ENCODE measurements around the gene FAM118B.

Gene FAM118B

DNA sequence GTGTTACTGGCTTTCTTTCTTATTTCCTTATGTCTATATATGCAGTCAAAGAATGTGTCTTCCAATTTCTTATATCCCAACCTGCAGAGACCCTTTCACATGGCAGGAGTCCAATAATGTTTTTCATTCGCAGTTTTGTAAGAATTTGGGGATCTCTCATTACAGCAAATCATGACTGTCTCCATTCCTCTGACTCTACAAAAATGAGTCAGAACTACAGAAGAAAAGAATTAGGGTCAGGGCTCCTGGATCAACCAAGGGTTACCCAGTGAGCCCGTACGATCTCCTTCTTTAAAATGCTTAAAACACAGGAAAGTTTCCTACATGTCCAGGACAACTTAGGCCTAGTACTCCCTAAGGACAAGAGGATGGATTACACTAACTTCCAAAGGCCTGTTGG lies 42.3 kb upstream of the FAM118B start:
- no peaks in the 10 kb centered on the region for H3K9me3 ChIP-seq (ENCODE audit: control insufficient read depth in 5 of 5, low read length in 5 of 5)
- peaks cover 2 to 22% (median 13%) of the 10 kb centered on the region in 5 donors for H3K4me1 ChIP-seq (ENCODE audit: control insufficient read depth in 5 of 5, insufficient read depth in 5 of 5, low read length in 5 of 5)
- no peak overlapping the region for H3K27ac ChIP-seq (ENCODE audit: low read depth, low read length)
- no peak overlapping the region for H3K4me3 ChIP-seq (ENCODE audit: low read depth in 1 of 5, low read length in 5 of 5)
- no peaks in the 10 kb centered on the region for H3K27me3 ChIP-seq (ENCODE audit: control insufficient read depth in 5 of 5, insufficient read depth in 4 of 5, low read length in 5 of 5)
- H3K36me3 ChIP-seq (ENCODE audit: control insufficient read depth in 5 of 5, insufficient read depth in 5 of 5, low read length in 5 of 5) = no peaks in the 10 kb centered on the region
- H3K9ac ChIP-seq (ENCODE audit: low read length in 5 of 5) = no peak overlapping the region

- H3K27ac ChIP-seq (ENCODE audit: low read depth, low read length) = no peak overlapping the region
- H3K27me3 ChIP-seq (ENCODE audit: control insufficient read depth in 5 of 5, insufficient read depth in 4 of 5, low read length in 5 of 5) = peaks cover 0 to 4% (median 0%) of the 10 kb centered on the region in 5 donors
- no peaks in the 10 kb centered on the region for H3K9me3 ChIP-seq (ENCODE audit: control insufficient read depth in 5 of 5, low read length in 5 of 5)
- no peaks in the 10 kb centered on the region for H3K36me3 ChIP-seq (ENCODE audit: control insufficient read depth in 5 of 5, insufficient read depth in 5 of 5, low read length in 5 of 5)
- no peak overlapping the region for H3K9ac ChIP-seq (ENCODE audit: low read length in 5 of 5)
- H3K4me1 ChIP-seq (ENCODE audit: control insufficient read depth in 5 of 5, insufficient read depth in 5 of 5, low read length in 5 of 5) = peaks cover 8 to 25% (median 19%) of the 10 kb centered on the region in 5 donors
- no peak overlapping the region for H3K4me3 ChIP-seq (ENCODE audit: low read depth in 1 of 5, low read length in 5 of 5)
Measured at GRCh38 chr11:126172596-126173038, 39.0 kb upstream of the FAM118B start.

DNA sequence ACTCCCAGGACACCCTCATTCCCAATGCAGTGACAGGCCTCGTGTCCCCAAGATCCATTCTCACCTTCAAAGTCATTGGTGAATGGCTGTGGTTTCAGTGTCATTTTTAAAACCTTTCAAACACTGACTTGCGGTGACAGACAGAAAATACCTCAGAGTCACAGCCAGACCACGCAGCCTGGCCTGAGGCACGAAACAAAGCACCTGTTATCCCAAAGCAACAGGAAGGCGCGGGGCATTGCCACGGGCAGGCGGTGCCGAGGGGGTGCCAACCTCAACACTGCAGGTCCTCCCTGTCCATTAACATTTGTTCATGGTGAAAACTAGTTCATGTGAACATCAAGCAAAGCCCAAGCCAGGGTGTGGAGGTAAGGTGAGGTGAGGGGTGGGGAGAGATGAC lies 38.3 kb upstream of the FAM118B start:
- no peaks in the 10 kb centered on the region for H3K9me3 ChIP-seq (ENCODE audit: control insufficient read depth in 5 of 5, low read length in 5 of 5)
- no peak overlapping the region for H3K4me3 ChIP-seq (ENCODE audit: low read depth in 1 of 5, low read length in 5 of 5)
- H3K9ac ChIP-seq (ENCODE audit: low read length in 5 of 5) = no peak overlapping the region
- H3K36me3 ChIP-seq (ENCODE audit: control insufficient read depth in 5 of 5, insufficient read depth in 5 of 5, low read length in 5 of 5) = no peaks in the 10 kb centered on the region
- H3K27ac ChIP-seq (ENCODE audit: low read depth, low read length) = no peak overlapping the region
- H3K4me1 ChIP-seq (ENCODE audit: control insufficient read depth in 5 of 5, insufficient read depth in 5 of 5, low read length in 5 of 5) = peaks cover 8 to 25% (median 19%) of the 10 kb centered on the region in 5 donors
- H3K27me3 ChIP-seq (ENCODE audit: control insufficient read depth in 5 of 5, insufficient read depth in 4 of 5, low read length in 5 of 5) = peaks cover 0 to 4% (median 0%) of the 10 kb centered on the region in 5 donors

- H3K4me3 ChIP-seq (ENCODE audit: low read depth in 1 of 5, low read length in 5 of 5) = no peak overlapping the region
- peaks cover 8 to 25% (median 19%) of the 10 kb centered on the region in 5 donors for H3K4me1 ChIP-seq (ENCODE audit: control insufficient read depth in 5 of 5, insufficient read depth in 5 of 5, low read length in 5 of 5)
- no peak overlapping the region for H3K27ac ChIP-seq (ENCODE audit: low read depth, low read length)
- H3K9me3 ChIP-seq (ENCODE audit: control insufficient read depth in 5 of 5, low read length in 5 of 5) = no peaks in the 10 kb centered on the region
- no peaks in the 10 kb centered on the region for H3K36me3 ChIP-seq (ENCODE audit: control insufficient read depth in 5 of 5, insufficient read depth in 5 of 5, low read length in 5 of 5)
- H3K27me3 ChIP-seq (ENCODE audit: control insufficient read depth in 5 of 5, insufficient read depth in 4 of 5, low read length in 5 of 5) = peaks cover 0 to 4% (median 0%) of the 10 kb centered on the region in 5 donors
- no peak overlapping the region for H3K9ac ChIP-seq (ENCODE audit: low read length in 5 of 5)
Measured at GRCh38 chr11:126174816-126175215, 36.8 kb upstream of the FAM118B start.

- H3K4me1 ChIP-seq (ENCODE audit: control insufficient read depth in 5 of 5, insufficient read depth in 5 of 5, low read length in 5 of 5) = peaks cover 8 to 25% (median 19%) of the 10 kb centered on the region in 5 donors
- no peaks in the 10 kb centered on the region for H3K36me3 ChIP-seq (ENCODE audit: control insufficient read depth in 5 of 5, insufficient read depth in 5 of 5, low read length in 5 of 5)
- peaks cover 0 to 4% (median 0%) of the 10 kb centered on the region in 5 donors for H3K27me3 ChIP-seq (ENCODE audit: control insufficient read depth in 5 of 5, insufficient read depth in 4 of 5, low read length in 5 of 5)
- H3K9ac ChIP-seq (ENCODE audit: low read length in 5 of 5) = no peak overlapping the region
- H3K4me3 ChIP-seq (ENCODE audit: low read depth in 1 of 5, low read length in 5 of 5) = peak overlapping the region in 1 of 5 donors; percentile 1
- H3K27ac ChIP-seq (ENCODE audit: low read depth, low read length) = peak overlapping the region; percentile 60
- no peaks in the 10 kb centered on the region for H3K9me3 ChIP-seq (ENCODE audit: control insufficient read depth in 5 of 5, low read length in 5 of 5)
Measured at GRCh38 chr11:126175393-126175792, 36.2 kb upstream of the FAM118B start.

GRCh38 chr11:126176853-126177470 lies 34.6 kb upstream of the FAM118B start:
- H3K9ac ChIP-seq (ENCODE audit: low read length in 5 of 5) = no peak overlapping the region
- H3K27me3 ChIP-seq (ENCODE audit: control insufficient read depth in 5 of 5, insufficient read depth in 4 of 5, low read length in 5 of 5) = peaks cover 0 to 4% (median 0%) of the 10 kb centered on the region in 5 donors
- H3K9me3 ChIP-seq (ENCODE audit: control insufficient read depth in 5 of 5, low read length in 5 of 5) = no peaks in the 10 kb centered on the region
- H3K4me1 ChIP-seq (ENCODE audit: control insufficient read depth in 5 of 5, insufficient read depth in 5 of 5, low read length in 5 of 5) = peaks cover 8 to 23% (median 17%) of the 10 kb centered on the region in 5 donors
- H3K27ac ChIP-seq (ENCODE audit: low read depth, low read length) = no peak overlapping the region
- H3K36me3 ChIP-seq (ENCODE audit: control insufficient read depth in 5 of 5, insufficient read depth in 5 of 5, low read length in 5 of 5) = no peaks in the 10 kb centered on the region
- no peak overlapping the region for H3K4me3 ChIP-seq (ENCODE audit: low read depth in 1 of 5, low read length in 5 of 5)

GRCh38 chr11:126181939-126182730 lies 29.4 kb upstream of the FAM118B start:
- H3K4me1 ChIP-seq (ENCODE audit: control insufficient read depth in 5 of 5, insufficient read depth in 5 of 5, low read length in 5 of 5) = peaks cover 0 to 11% (median 7%) of the 10 kb centered on the region in 5 donors
- no peaks in the 10 kb centered on the region for H3K9me3 ChIP-seq (ENCODE audit: control insufficient read depth in 5 of 5, low read length in 5 of 5)
- H3K9ac ChIP-seq (ENCODE audit: low read length in 5 of 5) = no peak overlapping the region
- H3K36me3 ChIP-seq (ENCODE audit: control insufficient read depth in 5 of 5, insufficient read depth in 5 of 5, low read length in 5 of 5) = peaks cover 0 to 4% (median 2%) of the 10 kb centered on the region in 5 donors
- H3K27ac ChIP-seq (ENCODE audit: low read depth, low read length) = no peak overlapping the region
- H3K4me3 ChIP-seq (ENCODE audit: low read depth in 1 of 5, low read length in 5 of 5) = no peak overlapping the region
- no peaks in the 10 kb centered on the region for H3K27me3 ChIP-seq (ENCODE audit: control insufficient read depth in 5 of 5, insufficient read depth in 4 of 5, low read length in 5 of 5)

DNA sequence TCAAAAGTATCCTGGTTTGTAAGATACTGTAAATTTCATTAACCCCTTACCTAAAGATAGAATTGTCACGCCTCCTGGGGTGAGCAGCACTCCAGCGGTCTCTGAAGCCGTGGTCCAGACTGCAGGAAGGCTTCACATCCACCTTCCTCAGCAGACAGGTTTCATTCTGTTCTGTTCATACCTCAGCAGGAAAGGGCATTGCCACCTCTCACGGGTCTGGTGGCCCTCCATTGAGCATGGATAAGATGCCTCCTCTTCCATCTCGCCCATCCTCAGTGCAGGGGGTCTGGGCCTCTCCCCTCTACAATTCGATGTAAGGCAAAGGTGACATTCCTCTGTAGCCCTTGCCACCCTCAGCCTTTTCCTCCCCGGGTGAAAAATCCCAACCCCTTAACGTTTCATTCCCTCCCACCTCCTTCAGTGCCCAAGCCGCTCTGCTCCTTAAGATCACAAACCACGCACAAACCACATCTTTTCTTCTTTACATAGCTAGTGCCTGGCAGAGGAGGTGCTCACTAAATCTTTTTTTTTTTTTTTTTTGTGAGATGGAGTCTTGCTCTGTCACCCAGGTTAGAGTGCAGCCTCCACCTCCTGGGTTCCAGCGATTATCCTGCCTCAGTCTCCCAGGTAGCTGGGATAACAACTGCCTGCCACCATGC lies 28.7 kb upstream of the FAM118B start:
- no peak overlapping the region for H3K4me3 ChIP-seq (ENCODE audit: low read depth in 1 of 5, low read length in 5 of 5)
- H3K27me3 ChIP-seq (ENCODE audit: control insufficient read depth in 5 of 5, insufficient read depth in 4 of 5, low read length in 5 of 5) = no peaks in the 10 kb centered on the region
- H3K9me3 ChIP-seq (ENCODE audit: control insufficient read depth in 5 of 5, low read length in 5 of 5) = no peaks in the 10 kb centered on the region
- H3K9ac ChIP-seq (ENCODE audit: low read length in 5 of 5) = no peak overlapping the region
- peaks cover 0 to 11% (median 7%) of the 10 kb centered on the region in 5 donors for H3K4me1 ChIP-seq (ENCODE audit: control insufficient read depth in 5 of 5, insufficient read depth in 5 of 5, low read length in 5 of 5)
- peaks cover 0 to 9% (median 2%) of the 10 kb centered on the region in 5 donors for H3K36me3 ChIP-seq (ENCODE audit: control insufficient read depth in 5 of 5, insufficient read depth in 5 of 5, low read length in 5 of 5)
- no peak overlapping the region for H3K27ac ChIP-seq (ENCODE audit: low read depth, low read length)

DNA sequence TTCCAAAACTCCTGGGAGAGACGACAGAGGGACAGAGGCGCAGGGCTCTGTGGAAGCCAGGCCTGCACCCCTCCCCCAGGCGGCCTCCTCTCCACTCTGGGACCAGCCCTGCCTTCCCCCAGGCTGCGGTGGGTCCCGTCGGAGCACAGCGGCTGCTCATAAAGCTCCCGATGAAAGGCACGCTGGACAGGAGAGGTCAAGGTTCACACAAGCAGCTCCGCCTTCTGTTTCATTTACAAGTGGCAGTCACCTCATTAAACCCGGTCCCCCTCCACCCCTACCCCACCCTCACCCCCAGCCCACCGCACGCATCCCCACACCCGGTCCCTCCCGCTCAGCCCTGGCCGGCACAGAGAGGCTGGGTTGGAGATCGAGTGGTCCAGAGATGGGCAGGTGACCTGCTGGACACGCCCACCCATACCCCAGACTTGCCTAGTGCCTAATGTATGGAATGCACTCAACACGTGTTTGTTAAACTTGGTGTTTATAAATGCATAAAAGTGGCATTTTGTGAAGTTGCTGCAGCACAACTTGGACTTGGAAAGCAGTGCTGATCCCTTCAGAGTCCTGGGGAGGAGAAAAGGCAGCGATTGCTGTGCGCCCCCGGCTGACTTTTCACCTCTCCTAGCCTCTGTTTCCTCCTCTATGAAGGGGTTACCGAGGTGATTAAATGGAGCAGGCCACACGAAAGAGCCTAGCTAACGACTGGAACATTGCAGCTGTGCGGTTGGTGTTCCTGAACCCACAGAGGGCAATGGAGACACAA lies 26.1 kb upstream of the FAM118B start:
- Histone ChIP-seq H3K27me3 (ENCODE audit: control insufficient read depth in 5 of 5, insufficient read depth in 4 of 5, low read length in 5 of 5) (no peaks in the 10 kb centered on the region), H3K4me3 (ENCODE audit: low read depth in 1 of 5, low read length in 5 of 5) (no peak overlapping the region), H3K27ac (ENCODE audit: low read depth, low read length) (no peak overlapping the region), H3K9me3 (ENCODE audit: control insufficient read depth in 5 of 5, low read length in 5 of 5) (no peaks in the 10 kb centered on the region), H3K36me3 (ENCODE audit: control insufficient read depth in 5 of 5, insufficient read depth in 5 of 5, low read length in 5 of 5) (peaks cover 0 to 33% (median 7%) of the 10 kb centered on the region in 5 donors), H3K9ac (ENCODE audit: low read length in 5 of 5) (no peak overlapping the region), H3K4me1 (ENCODE audit: control insufficient read depth in 5 of 5, insufficient read depth in 5 of 5, low read length in 5 of 5) (peaks cover 0 to 11% (median 7%) of the 10 kb centered on the region in 5 donors)

Data from subcutaneous abdominal adipose tissue (tissue), 5 donors.